DMS153 treated with DMSO at 0.1 percent for 48 hours (cell line): ENCODE results near the gene RNF168.
"Not testable (repeated sequence)": the region's sequence is repeated elsewhere in the genome, so short reads cannot be mapped to it uniquely, and the experiment has no call there.

Source experiments
- DNase-seq: peaks from one replicate; lab custom pipeline; 2025; ENCODE audit not compliant: unreplicated experiment; lab: John Stamatoyannopoulos, UW

Gene RNF168

DNA sequence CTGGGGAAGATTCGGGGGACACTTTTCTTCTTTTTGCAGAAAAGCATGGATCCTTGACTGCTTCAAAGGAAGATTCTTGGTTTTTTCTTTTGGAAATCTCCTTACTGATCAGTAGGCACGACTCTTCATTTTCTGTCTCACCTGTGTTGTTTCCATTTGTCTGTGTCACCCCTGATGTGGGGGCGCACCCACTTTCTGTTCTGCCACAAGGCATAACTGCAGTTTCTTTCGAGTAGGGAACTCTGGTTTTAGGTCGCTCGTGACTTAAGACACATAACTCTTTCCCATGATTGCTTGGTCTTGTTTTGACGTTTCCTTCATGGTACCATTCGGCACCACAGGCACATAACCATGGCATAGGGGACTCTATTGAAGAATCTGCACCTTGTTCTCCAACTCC lies 31.3 kb downstream of the RNF168 start:
- no peak for DNase-seq

DNA sequence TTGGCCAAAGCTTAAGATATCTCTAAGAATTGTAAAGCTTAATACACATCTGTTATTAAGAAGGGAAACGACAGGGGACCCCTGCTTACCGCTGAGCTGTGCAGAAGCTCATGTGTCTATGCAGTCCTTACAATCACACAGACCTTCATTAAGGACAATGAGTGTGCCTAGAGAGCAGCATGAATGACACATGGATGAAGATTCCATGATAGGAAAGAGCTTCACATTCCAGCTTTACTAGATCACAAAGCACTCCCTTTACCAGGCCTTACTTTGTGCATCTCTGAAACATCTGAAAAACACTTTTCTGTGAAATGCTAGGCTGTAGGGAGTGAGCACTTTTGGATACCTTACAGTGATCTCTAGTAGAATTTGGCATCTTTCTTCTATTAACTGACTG lies 32.0 kb downstream of the RNF168 start:
- no peak for DNase-seq

DNA sequence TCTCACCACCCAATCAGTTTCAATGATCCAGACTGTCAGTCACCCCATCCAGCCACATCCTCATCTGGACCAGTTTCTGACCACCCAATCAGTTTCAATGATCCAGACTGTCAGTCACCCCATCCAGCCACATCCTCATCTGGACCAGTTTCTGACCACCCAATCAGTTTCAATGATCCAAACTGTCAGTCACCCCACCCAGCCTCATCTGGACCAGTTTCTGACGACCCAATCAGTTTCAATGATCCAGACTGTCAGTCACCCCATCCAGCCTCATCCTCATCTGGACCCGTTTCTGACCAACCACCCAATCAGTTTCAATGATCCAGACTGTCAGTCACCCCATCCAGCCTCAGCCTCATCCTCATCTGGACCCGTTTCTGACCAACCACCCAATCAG lies 33.4 kb downstream of the RNF168 start:
- not testable (repeated sequence) for DNase-seq

DNA sequence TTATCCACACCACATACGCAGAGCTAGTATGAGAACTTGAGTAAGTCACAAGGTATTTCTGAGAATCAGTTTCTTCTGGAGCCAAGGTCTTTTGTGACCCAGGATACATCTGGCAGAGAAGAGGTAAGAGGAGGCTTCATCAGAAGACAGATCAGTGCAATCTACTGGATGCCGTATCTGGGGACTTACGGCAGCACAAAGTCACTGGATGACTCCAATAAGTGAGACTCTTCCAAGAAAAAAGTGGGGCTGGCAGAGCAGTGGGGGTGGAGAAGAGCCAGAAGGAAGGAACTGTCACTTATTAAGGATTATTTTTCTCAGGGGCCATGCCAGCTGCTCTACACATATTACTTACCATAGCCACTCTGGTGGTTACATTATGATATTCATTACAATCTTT lies 39.8 kb downstream of the RNF168 start:
- DNase-seq, result no peak

DNA sequence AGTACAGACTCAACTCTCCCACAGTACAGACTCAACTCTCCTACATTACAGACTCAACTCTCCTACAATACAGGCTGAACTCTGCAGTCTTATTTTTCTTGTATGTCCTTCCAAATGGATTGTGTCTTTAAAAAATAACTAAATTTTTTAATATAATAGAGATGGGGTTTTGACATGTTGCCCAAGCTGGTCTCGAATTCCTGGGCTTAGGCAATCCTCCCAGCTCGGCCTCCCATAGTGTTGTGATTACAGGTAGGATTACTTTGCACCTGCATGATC lies 40.2 kb downstream of the RNF168 start:
- DNase-seq, result no peak

DNA sequence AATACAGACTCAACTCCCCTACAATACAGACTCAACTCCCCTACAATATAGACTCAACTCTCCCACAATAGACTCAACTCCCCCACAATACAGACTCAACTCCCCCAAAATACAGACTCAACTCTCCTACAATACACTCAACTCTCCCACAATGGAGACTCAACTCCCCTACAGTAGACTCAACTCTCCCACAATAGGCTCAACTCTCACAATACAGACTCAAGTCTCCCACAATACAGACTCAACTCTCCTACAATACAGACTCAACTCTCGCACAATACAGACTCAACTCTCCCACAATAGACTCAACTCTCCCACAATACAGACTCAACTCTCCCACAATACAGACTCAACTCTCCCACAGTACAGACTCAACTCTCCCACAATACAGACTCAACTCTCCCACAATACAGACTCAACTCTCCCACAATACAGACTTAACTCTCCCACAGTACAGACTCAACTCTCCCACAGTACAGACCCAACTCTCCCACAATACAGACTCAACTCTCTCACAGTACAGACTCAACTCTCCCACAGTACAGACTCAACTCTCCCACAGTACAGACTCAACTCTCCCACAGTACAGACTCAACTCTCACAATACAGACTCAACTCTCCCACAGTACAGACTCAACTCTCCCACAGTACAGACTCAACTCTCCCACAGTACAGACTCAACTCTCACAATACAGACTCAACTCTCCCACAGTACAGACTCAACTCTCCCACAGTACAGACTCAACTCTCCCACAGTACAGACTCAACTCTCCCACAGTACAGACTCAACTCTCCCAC lies 40.7 kb downstream of the RNF168 start:
- not testable (repeated sequence) for DNase-seq

DNA sequence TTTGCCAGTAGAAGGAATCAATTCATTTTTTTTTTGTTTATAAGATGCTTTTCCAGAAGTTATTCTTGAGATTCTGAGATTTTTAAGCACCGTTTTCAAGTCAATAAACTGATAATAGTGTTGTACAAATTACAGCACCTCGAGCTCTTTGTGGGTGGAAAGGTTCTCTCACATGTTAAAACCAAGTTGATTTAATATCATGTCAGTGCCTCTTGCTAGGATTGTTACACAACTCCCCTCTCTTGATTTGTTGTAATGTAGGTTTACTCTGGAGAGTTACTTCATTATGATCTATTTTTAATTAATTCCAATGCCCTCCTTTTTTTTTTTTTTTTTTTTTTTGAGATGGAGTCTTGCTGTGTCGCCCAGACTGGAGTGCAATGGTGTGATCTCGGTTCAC lies 45.5 kb downstream of the RNF168 start:
- no peak for DNase-seq

DNA sequence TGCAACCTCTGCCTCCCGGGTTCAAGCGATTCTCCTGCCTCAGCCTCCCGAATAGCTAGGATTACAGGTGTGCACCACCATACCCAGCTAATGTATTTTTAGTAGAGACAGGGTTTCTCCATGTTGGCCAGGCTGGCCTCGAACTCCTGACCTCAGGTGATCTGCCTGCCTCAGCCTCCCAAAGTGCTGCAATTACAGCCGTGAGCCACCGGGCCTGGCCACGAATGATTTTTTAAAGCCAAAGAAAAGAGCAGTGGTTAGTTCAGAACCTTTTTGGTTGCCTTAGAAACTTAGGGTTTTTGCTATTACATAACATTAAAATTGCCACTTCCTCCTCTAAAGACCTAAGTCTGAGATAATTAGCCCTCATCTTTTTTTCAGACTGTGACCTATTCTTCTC lies 46.1 kb downstream of the RNF168 start:
- DNase-seq, result not testable (repeated sequence)

DNA sequence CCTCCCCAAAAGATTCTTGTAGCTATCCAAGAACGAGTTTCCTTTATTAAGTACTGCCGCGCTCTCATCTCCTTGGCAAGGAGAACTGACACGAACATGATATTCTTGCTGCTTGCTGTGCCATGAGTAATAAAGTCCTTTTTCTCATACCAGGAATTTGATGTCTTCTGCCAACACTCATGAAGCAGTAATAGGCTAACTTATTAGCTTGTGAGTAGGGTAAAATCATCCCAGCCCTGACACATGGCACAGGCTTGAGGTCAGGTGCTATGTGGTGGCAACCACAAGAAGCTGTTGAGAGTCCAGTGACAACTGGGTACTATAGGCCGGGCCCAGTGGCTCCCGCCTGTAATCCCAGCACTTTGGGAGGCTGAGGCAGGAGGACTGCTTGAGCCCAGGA lies 48.6 kb downstream of the RNF168 start:
- no peak for DNase-seq

DNA sequence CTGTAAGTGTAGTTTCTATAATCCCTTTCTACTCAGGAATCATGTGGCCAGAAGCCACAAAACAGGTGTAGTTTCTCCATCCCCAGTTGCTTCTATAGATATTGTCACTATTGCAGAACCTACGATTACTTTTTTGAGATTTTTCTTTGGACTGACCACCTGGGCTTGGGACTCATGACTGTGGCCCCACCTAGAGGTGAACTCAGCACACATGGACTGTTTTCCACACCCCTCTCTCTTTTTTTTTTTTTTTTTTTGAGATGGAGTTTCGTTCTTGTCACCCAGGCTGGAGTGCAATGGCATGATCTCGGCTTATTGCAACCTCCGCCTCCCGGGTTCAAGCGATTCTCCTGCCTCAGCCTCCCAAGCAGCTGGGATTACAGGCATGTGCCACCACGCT lies 58.2 kb downstream of the RNF168 start:
- DNase-seq, result not testable (repeated sequence)

DNA sequence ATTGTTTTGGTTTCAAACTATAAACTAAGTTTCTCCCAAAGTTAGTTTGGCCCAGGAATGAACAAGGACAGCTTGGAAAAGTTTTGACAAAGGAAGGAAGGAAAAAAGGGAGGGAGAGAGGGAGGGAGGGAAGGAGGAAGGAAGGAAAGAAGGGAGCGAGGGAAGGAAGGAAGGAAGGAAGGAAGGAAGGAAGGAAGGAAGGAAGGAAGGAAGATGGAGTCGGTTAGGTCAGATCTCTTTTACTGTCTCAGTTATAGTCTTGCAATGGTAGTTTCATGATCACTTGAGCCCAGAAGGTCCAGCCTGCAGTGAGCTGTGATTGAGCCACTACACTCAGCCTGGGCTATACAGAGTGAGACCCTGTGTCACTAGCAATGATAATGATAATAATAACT lies 59.1 kb downstream of the RNF168 start:
- no peak for DNase-seq

DNA sequence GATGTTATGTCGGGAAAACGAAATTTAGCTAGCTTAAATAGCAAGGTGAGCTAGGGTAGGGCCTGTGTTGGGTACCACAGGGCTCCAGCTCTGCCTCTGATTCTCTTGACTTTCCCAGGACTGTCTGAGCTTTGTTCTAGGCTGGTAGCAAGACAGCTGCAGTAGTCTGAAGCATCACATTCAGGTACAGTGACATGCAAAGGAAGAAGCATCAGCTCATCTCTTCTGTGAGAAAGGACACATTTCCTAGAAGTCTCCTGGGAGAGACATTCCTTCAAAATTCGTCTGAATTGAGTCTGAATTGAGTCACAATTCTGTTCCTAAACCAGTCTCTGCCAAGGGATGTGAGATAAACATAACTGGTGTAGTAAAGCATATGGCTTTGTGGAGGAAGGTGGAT lies 62.9 kb downstream of the RNF168 start:
- DNase-seq, result no peak

DNA sequence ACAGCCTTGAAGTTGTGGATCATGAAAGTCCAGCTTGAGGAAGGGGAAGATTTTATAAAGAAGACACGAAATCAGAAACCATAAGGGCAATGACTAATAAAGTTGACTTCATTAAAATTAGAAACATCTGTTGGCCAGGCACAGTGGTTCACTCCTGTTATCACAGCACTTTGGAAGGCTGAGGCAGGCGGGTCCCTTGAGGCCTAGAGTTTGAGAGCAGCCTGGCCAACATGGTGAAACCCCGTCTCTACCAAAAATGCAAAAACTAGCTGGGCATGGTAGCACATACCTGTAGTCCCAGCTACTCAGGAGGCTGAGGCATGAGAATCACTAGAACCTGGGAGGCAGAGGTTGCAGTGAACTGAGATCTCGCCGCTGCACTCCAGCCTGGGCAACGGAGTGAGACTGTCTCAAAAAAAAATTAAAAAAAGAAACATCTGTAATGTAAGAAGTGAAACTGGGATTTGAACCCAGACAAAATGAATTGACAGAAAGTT lies 63.5 kb downstream of the RNF168 start:
- no peak for DNase-seq

DNA sequence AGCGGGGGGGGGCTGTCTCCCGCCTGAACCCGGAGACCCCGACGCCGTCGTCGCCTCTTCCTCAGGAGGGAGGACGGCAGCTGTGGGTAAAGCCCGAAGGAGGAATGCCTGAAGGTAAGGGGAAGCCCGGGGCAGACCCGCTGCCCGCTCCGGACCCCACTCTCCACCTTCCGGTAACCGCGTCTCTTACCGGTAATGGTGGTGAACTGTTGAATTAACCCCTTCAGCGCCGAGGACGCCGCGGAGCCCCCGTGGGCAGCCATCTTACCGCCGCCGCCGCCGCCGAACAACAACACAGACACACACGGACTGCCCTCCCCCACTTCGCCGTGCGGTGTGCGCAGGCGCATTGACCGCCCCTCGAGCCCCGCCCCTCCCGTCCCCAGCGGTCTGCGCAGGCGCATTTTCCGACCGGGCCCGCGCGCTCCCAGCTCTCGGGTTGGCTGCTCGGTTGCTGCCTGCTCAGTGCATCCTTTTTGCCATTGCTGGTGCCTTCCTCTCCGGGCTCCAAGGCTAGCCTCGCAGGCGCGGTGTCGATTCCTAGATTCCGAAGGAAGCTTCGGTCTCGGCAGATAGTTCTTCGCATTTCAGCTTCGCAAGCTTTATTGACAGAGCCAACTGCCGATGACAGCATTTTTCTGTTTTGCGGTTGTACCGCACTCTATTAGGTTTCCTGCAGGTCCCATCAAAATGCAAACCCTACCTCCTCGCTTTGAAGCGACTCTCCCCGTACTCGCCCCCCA lies 71.3 kb downstream of the RNF168 start, which contains the start of gene UBXN7:
TSS of gene UBXN7 (minus strand) at position 291 of the 743 bp plus-strand sequence. CDS start at position 263, 28 bp downstream.
- DNase-seq, result peak; percentile 86

DNA sequence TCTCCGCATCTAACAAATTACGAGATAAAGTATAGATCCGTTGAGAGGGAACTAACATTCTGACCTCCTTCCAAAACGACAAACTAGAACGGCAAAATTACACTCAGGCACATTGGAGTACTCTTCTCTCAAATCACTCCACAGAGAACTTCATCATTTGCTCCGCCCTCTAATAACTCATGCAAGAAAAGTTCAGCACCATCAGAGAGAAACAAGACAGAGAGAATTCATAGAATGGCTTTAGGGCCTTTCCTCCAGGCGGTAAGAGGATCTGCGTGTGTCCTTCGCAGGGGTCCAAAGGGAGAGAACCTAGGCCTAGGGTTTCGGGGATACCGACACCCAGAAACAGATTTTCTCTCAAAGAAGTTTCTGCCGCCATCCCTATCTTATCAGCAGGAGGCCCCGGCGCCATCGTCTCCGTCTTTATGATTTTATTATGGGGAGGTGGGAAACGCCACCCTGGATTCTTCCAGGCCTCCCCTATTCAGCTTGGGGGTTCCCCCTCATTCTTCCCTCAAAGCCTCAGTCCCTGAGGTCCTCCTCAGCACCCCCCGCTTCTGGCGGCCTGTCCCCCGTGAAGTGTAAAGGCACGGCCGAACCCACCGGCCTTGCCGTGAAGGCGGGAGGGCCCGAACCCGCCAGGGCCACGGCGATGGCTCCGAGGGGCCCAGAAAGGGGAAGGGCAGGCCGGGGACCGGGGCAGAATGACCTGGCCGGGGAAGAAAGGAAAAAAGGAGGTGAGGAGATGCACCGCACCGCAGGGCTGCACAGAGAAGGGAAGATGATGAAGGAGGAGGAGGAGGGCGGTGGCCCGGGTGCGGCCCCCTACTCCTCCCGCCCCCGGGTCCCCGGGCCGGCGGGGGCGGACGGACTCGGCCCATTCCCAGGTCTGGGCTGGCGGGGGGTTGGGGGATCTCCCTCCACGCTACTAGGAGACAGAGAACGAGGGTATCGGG lies 72.1 kb downstream of the RNF168 start:
- peak; percentile 17 for DNase-seq

DNA sequence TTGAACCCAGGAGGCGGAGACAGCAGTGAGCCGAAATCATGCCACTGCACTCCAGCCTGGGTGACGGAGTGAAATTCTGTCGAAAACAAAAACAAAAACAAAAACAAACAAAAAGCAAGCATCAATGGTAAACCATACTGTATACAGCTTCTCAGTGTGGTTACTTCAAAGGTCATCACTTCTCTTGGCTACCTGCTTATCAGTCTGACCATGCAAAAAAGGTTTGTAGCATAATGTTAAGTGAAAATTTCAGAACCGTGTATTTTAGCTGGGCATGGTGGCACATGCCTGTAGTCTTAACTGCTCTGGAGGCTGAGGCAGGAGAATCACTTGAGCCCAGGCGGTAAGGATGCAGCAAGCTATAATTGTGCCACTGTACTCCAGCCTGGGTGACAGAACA lies 75.5 kb downstream of the RNF168 start:
- DNase-seq, result no peak

DNA sequence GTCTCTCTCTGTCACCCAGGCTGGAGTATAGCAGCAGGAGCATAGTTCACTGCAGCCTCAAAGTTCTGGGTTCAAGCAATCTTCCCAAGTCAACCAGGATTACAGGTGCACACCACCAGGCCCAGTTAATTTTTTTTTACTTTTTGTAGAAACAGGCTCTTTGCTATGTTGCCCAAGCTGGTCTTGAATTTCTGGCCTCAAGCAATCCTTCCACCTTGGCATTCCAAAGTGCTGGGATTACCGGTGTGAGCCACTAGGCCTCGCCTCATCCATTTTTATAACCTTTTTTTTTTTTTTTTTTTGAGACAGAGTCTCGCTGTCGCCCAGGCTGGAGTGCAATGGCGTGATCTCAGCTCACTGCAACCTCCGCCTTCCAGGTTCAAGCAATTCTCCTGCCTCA lies 79.1 kb downstream of the RNF168 start:
- DNase-seq, result not testable (repeated sequence)

DNA sequence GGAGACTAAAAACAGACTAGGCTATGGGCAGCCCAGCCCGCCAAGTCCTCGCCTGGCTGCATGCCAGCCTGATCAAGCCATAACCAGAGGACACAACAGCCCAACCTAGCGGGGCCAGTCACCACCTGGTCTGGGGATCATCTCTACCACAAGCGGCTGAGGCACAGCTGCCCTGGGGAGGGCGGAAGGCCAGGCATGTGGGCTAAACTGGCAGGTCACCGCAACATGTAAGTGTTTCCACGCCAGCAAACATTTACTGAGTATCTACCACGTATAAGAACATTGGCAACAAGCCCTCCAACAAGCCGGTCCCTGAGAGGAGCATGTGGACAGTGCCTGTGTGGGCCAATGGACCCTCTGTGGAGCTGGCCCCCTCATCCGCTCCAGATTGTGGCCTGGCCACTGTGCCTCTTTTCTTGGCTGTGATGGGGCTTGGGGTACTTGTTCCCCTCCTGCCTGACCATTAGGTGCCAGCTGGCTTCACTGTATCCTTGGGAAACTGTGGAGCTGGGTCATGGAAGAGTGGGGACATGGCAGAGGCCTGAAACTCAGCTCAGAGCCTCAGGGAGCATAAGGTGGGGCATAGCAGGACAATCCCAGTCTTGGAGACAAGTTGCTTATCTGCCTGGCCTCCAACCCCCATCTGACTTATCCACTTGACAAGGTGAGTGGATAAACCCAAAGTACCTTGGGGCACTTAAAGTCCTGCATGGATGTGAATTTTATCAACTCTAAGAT lies 80.4 kb downstream of the RNF168 start:
- DNase-seq, result peak; percentile 7

DNA sequence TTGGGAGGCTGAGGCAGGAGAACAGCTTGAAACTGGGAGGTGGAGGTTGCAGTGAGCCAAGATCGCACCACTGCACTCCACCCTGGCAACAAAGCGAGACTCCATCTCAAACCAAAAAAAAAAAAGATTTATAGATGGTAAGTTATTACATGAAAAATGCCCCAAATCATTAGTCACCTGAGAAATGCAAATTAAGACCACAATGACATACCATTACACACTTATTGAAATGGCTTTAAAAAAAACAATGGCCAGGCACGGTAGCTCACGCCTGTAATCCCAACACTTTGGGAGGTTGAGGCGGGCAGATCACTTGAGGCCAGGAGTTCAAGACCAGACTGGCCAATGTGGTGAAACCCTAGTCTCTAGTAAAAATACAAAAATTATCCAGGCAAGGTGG lies 81.9 kb downstream of the RNF168 start:
- not testable (repeated sequence) for DNase-seq

DNA sequence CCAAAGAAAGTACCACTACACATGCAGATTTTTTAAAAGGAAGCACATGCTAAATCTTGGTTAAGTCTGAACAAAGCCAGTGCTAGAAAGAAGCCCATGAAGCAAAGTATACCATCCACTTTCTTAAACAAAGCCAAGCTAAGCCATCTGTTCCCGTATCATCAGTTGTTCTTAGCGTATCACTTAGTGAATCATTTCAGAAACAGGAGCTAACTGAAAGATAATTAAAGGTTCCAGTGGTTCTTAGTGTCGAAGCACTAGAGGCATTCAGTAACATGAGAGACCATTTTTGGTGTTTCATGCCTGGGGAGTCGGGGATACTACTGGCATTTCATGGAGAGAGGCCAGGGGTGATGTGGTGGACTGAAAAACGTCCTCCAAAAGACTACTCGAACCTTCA lies 84.2 kb downstream of the RNF168 start:
- DNase-seq, result no peak
